Measurements from ENCODE around the gene PPP2R3A.

Gene PPP2R3A

GRCh38 chr3:135981701-135982403 is 16.3 kb downstream of the PPP2R3A start:
- H3K4me3 ChIP-seq (ENCODE audit: low read length), result no peak overlapping the region
- no peak for DNase-seq
- H3K27me3 ChIP-seq (replicated peaks; ENCODE audit: insufficient read depth, low read length), result no peaks in the 10 kb centered on the region
- H3K9me2 ChIP-seq (replicated peaks; ENCODE audit: insufficient read depth, low read length), result no peaks in the 10 kb centered on the region
- H4K20me1 ChIP-seq (ENCODE audit: insufficient read depth, low read length), result no peaks in the 10 kb centered on the region
- no peak for TF ChIP-seq EZH2 (optimal IDR thresholded peaks at IDR 0.05; ENCODE audit: low read depth, low read length)
- no peak for TF ChIP-seq EZH2phosphoT487 (IDR thresholded peaks at IDR 0.05; ENCODE audit: low read length)
- no peaks in the 10 kb centered on the region for H3K9me3 ChIP-seq (replicated peaks; ENCODE audit: insufficient read depth, low read length)
- H3K4me2 ChIP-seq (ENCODE audit: low read depth, low read length), result no peak overlapping the region
- no peaks in the 10 kb centered on the region for H3K36me3 ChIP-seq (replicated peaks; ENCODE audit: insufficient read depth, low read length)
- no peaks in the 10 kb centered on the region for H3F3A ChIP-seq (ENCODE audit: insufficient read depth, low read length)
- H2AFZ ChIP-seq (ENCODE audit: low read length), result no peak overlapping the region
- no peak overlapping the region for H3K27ac ChIP-seq (ENCODE audit: low read length)
- no peaks in the 10 kb centered on the region for H3K79me2 ChIP-seq (ENCODE audit: low read length)
- no peaks in the 10 kb centered on the region for H3K4me1 ChIP-seq (ENCODE audit: low read length)
- no peak overlapping the region for H3K9ac ChIP-seq (ENCODE audit: low read length)

GRCh38 chr3:135982404-135982761 is 16.9 kb downstream of the PPP2R3A start:
- H3K27ac ChIP-seq (ENCODE audit: low read length), result no peak overlapping the region
- H3K4me1 ChIP-seq (ENCODE audit: low read length), result no peaks in the 10 kb centered on the region
- no peaks in the 10 kb centered on the region for H3K9me3 ChIP-seq (replicated peaks; ENCODE audit: insufficient read depth, low read length)
- no peak overlapping the region for H3K4me3 ChIP-seq (ENCODE audit: low read length)
- H3K79me2 ChIP-seq (ENCODE audit: low read length), result no peaks in the 10 kb centered on the region
- H3K4me2 ChIP-seq (ENCODE audit: low read depth, low read length), result no peak overlapping the region
- H3K36me3 ChIP-seq (replicated peaks; ENCODE audit: insufficient read depth, low read length), result no peaks in the 10 kb centered on the region
- no peaks in the 10 kb centered on the region for H4K20me1 ChIP-seq (ENCODE audit: insufficient read depth, low read length)
- H2AFZ ChIP-seq (ENCODE audit: low read length), result no peak overlapping the region
- no peak overlapping the region for H3K9ac ChIP-seq (ENCODE audit: low read length)
- TF ChIP-seq CTCF (IDR thresholded peaks at IDR 0.05; ENCODE audit: low read length) (no peak), EZH2 (optimal IDR thresholded peaks at IDR 0.05; ENCODE audit: low read depth, low read length) (no peak), EZH2phosphoT487 (IDR thresholded peaks at IDR 0.05; ENCODE audit: low read length) (no peak)
- no peaks in the 10 kb centered on the region for H3F3A ChIP-seq (ENCODE audit: insufficient read depth, low read length)
- no peaks in the 10 kb centered on the region for H3K27me3 ChIP-seq (replicated peaks; ENCODE audit: insufficient read depth, low read length)
- no peaks in the 10 kb centered on the region for H3K9me2 ChIP-seq (replicated peaks; ENCODE audit: insufficient read depth, low read length)
- no peak for DNase-seq

GRCh38 chr3:135982922-135983581 is 17.5 kb downstream of the PPP2R3A start:
- Histone ChIP-seq H4K20me1 (ENCODE audit: insufficient read depth, low read length) (no peaks in the 10 kb centered on the region), H3K79me2 (ENCODE audit: low read length) (no peaks in the 10 kb centered on the region), H3K27ac (ENCODE audit: low read length) (no peak overlapping the region), H3K4me2 (ENCODE audit: low read depth, low read length) (no peak overlapping the region), H3K9me2 (replicated peaks; ENCODE audit: insufficient read depth, low read length) (no peaks in the 10 kb centered on the region), H3F3A (ENCODE audit: insufficient read depth, low read length) (no peaks in the 10 kb centered on the region), H3K9me3 (replicated peaks; ENCODE audit: insufficient read depth, low read length) (no peaks in the 10 kb centered on the region), H3K4me1 (ENCODE audit: low read length) (no peaks in the 10 kb centered on the region), H3K9ac (ENCODE audit: low read length) (no peak overlapping the region), H3K4me3 (ENCODE audit: low read length) (no peak overlapping the region), H3K27me3 (replicated peaks; ENCODE audit: insufficient read depth, low read length) (no peaks in the 10 kb centered on the region), H2AFZ (ENCODE audit: low read length) (no peak overlapping the region), H3K36me3 (replicated peaks; ENCODE audit: insufficient read depth, low read length) (no peaks in the 10 kb centered on the region)
- no peak for DNase-seq
- TF ChIP-seq EZH2 (optimal IDR thresholded peaks at IDR 0.05; ENCODE audit: low read depth, low read length) (no peak), CTCF (IDR thresholded peaks at IDR 0.05; ENCODE audit: low read length) (no peak), EZH2phosphoT487 (IDR thresholded peaks at IDR 0.05; ENCODE audit: low read length) (no peak)

- no peak for DNase-seq
- no peak overlapping the region for H3K4me2 ChIP-seq (ENCODE audit: low read depth, low read length)
- H3F3A ChIP-seq (ENCODE audit: insufficient read depth, low read length), result no peaks in the 10 kb centered on the region
These were observed 22.1 kb downstream of the PPP2R3A start for GRCh38 chr3:135987661-135988060.

More at GRCh38 chr3:135987661-135988060, 22.1 kb downstream of the PPP2R3A start:
- H3K9ac ChIP-seq (ENCODE audit: low read length), result no peak overlapping the region
- TF ChIP-seq CTCF (IDR thresholded peaks at IDR 0.05; ENCODE audit: low read length) (no peak), EZH2phosphoT487 (IDR thresholded peaks at IDR 0.05; ENCODE audit: low read length) (no peak), EZH2 (optimal IDR thresholded peaks at IDR 0.05; ENCODE audit: low read depth, low read length) (no peak)
- H3K4me3 ChIP-seq (ENCODE audit: low read length), result no peak overlapping the region
- no peak overlapping the region for H3K27ac ChIP-seq (ENCODE audit: low read length)
- H3K9me3 ChIP-seq (replicated peaks; ENCODE audit: insufficient read depth, low read length), result no peaks in the 10 kb centered on the region
- no peaks in the 10 kb centered on the region for H4K20me1 ChIP-seq (ENCODE audit: insufficient read depth, low read length)
- H3K27me3 ChIP-seq (replicated peaks; ENCODE audit: insufficient read depth, low read length), result no peaks in the 10 kb centered on the region
- H3K79me2 ChIP-seq (ENCODE audit: low read length), result no peaks in the 10 kb centered on the region
- no peak overlapping the region for H2AFZ ChIP-seq (ENCODE audit: low read length)
- 0 out of 2 replicates have a peak, but pooled peaks cover 4% of the 10 kb centered on the region for H3K4me1 ChIP-seq (ENCODE audit: low read length)
- H3K36me3 ChIP-seq (replicated peaks; ENCODE audit: insufficient read depth, low read length), result no peaks in the 10 kb centered on the region
- no peaks in the 10 kb centered on the region for H3K9me2 ChIP-seq (replicated peaks; ENCODE audit: insufficient read depth, low read length)
